ENCODE results near the gene GAB3.

Gene GAB3

DNA sequence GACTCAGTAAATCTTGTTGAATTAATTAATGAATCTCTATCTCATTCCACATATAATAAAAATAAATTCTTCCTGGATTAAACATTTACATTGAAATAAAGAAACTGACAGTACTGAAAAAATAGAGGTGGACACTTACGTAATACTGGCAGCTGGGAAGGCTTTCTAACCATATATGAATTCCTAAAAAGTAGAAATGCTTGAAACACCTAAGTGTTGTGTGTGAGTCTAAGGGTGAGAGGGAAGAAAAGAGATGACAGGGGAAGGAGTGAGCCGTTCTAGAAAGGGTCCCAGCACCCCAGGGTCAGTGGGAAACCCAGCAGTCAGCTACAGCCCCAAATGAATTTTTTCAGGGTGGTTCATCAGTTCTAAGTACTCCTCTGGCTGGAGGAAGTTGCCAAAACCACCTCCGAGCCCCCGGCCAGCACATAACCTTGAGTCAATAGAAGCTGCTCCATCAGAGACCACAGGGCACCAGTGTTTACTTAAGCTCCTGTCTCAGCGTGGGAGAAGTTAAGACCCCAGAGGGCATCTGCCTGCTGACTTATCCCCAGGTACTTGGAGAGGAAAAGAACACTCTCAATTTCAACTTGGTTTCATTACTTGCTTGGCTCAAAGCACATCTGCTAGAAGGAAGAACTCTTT lies 18.3 kb downstream of the GAB3 start:
- DNase-seq (ENCODE audit: low read depth in 1 of 2, low spot score in 1 of 2): peak in 1 of 2 experiments; percentile 66
- Histone ChIP-seq H3K4me3 (replicated peaks; ENCODE audit: insufficient read depth, low read length) (no peak overlapping the region), H3K27me3 (ENCODE audit: insufficient read depth, poor library complexity, severe bottlenecking) (no peaks in the 10 kb centered on the region), H3K27ac (replicated peaks) (peak overlapping the region; percentile 84)
- TF ChIP-seq POLR2AphosphoS5 (IDR thresholded peaks at IDR 0.05; ENCODE audit: low read depth) (no peak), GABPA (IDR thresholded peaks at IDR 0.05; ENCODE audit: low read depth) (no peak)
- TF ChIP-seq, protein P1, sequence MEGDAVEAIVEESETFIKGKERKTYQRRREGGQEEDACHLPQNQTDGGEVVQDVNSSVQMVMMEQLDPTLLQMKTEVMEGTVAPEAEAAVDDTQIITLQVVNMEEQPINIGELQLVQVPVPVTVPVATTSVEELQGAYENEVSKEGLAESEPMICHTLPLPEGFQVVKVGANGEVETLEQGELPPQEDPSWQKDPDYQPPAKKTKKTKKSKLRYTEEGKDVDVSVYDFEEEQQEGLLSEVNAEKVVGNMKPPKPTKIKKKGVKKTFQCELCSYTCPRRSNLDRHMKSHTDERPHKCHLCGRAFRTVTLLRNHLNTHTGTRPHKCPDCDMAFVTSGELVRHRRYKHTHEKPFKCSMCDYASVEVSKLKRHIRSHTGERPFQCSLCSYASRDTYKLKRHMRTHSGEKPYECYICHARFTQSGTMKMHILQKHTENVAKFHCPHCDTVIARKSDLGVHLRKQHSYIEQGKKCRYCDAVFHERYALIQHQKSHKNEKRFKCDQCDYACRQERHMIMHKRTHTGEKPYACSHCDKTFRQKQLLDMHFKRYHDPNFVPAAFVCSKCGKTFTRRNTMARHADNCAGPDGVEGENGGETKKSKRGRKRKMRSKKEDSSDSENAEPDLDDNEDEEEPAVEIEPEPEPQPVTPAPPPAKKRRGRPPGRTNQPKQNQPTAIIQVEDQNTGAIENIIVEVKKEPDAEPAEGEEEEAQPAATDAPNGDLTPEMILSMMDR (IDR thresholded peaks at IDR 0.05; ENCODE audit: insufficient read depth, low read length): no peak

DNA sequence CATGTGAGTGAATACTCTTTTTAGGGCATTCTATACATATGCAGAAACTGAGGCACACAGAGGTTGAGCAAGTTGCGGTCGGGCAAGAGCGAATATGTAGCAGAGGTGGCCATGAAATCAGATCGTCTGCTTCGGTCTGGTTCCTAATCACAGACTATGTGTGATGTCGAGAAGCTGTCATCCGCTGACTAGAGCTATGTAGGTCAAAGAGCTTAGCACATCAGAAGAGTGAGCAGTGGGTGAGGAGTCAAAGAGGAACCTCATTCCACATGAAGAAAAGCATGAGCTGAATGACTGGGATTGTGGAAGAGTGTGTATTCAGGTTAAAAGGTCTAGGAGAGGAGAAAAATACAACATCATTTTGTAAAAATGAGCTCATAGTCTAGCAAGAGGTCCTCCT lies 19.0 kb downstream of the GAB3 start:
- peak in 1 of 2 experiments; percentile 54 for DNase-seq (ENCODE audit: low read depth in 1 of 2, low spot score in 1 of 2)
- no peaks in the 10 kb centered on the region for H3K27me3 ChIP-seq (ENCODE audit: insufficient read depth, poor library complexity, severe bottlenecking)
- peak overlapping the region; percentile 84 for H3K27ac ChIP-seq (replicated peaks)
- no peak for TF ChIP-seq SPI1 (IDR thresholded peaks at IDR 0.05; ENCODE audit: borderline replicate concordance, low read depth)
- no peak for TF ChIP-seq POLR2AphosphoS5 (IDR thresholded peaks at IDR 0.05; ENCODE audit: low read depth)
- TF ChIP-seq, protein P1 (IDR thresholded peaks at IDR 0.05; ENCODE audit: insufficient read depth, low read length): no peak
- TF ChIP-seq, protein P2, sequence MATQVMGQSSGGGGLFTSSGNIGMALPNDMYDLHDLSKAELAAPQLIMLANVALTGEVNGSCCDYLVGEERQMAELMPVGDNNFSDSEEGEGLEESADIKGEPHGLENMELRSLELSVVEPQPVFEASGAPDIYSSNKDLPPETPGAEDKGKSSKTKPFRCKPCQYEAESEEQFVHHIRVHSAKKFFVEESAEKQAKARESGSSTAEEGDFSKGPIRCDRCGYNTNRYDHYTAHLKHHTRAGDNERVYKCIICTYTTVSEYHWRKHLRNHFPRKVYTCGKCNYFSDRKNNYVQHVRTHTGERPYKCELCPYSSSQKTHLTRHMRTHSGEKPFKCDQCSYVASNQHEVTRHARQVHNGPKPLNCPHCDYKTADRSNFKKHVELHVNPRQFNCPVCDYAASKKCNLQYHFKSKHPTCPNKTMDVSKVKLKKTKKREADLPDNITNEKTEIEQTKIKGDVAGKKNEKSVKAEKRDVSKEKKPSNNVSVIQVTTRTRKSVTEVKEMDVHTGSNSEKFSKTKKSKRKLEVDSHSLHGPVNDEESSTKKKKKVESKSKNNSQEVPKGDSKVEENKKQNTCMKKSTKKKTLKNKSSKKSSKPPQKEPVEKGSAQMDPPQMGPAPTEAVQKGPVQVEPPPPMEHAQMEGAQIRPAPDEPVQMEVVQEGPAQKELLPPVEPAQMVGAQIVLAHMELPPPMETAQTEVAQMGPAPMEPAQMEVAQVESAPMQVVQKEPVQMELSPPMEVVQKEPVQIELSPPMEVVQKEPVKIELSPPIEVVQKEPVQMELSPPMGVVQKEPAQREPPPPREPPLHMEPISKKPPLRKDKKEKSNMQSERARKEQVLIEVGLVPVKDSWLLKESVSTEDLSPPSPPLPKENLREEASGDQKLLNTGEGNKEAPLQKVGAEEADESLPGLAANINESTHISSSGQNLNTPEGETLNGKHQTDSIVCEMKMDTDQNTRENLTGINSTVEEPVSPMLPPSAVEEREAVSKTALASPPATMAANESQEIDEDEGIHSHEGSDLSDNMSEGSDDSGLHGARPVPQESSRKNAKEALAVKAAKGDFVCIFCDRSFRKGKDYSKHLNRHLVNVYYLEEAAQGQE (IDR thresholded peaks at IDR 0.05; ENCODE audit: insufficient replicate concordance, low read depth): no peak
- no peak for TF ChIP-seq GABPA (IDR thresholded peaks at IDR 0.05; ENCODE audit: low read depth)
- no peak overlapping the region for H3K4me3 ChIP-seq (replicated peaks; ENCODE audit: insufficient read depth, low read length)

DNA sequence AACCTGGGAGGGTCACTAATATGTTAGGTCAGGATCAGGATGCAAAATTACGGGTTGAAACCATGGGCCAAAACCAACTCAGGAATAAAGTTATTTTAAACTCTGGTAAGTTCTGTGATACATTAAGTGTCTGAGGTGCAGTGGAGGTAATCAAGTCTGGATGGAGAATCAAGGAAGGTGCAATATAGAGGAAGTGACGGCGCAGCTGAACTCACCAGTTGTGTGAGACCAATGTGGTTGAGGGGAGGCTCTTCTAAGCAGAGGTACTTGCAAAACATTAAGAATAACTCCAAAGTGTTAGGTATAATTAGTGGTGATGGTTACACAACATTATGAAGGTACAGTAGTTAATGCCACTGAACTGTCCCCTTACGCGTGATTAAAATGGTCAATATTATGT lies 19.7 kb downstream of the GAB3 start:
- TF ChIP-seq, protein P1 (IDR thresholded peaks at IDR 0.05; ENCODE audit: insufficient read depth, low read length): no peak
- TF ChIP-seq SPI1 (IDR thresholded peaks at IDR 0.05; ENCODE audit: borderline replicate concordance, low read depth): peak; percentile 73; the same call in 1 of the 2 replicates
- Histone ChIP-seq H3K27me3 (ENCODE audit: insufficient read depth, poor library complexity, severe bottlenecking) (no peaks in the 10 kb centered on the region), H3K27ac (replicated peaks) (peak overlapping the region; percentile 84), H3K4me3 (replicated peaks; ENCODE audit: insufficient read depth, low read length) (no peak overlapping the region)
- peak in 1 of 2 experiments; percentile 69 for DNase-seq (ENCODE audit: low read depth in 1 of 2, low spot score in 1 of 2)

DNA sequence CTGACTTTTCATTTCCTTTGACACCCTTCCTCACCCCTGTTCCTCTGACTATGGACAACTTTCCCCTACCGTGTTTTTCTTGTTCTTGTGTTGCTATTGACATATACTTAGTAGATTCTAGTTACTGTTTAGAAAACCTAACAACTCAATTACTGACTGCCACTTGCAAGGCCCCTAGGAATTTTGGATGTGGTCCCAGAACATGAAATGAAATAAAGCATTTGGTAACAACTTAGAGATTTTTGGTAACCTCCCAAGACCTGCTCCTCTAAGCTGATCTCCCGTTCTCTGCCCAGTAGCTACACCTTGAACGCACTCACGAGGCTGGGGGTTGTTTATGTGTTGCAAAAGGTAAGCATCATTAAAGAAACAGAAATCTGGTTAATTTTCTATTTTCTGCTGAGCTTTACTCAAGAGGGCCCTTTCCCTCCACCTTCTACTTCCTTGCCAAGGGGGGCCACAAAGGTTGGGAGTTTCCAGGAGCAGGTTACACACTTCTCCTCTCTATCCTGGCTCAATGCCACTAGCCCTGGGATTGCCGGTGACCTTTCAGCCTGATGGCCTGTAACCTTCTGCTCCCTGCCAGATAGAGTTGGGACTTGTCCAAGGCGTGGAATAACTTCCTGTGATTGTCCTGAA lies 20.5 kb downstream of the GAB3 start:
- no peak for TF ChIP-seq GABPA (IDR thresholded peaks at IDR 0.05; ENCODE audit: low read depth)
- no peak for TF ChIP-seq SPI1 (IDR thresholded peaks at IDR 0.05; ENCODE audit: borderline replicate concordance, low read depth)
- TF ChIP-seq, protein P1 (IDR thresholded peaks at IDR 0.05; ENCODE audit: insufficient read depth, low read length): no peak
- TF ChIP-seq, protein P2 (IDR thresholded peaks at IDR 0.05; ENCODE audit: insufficient replicate concordance, low read depth): no peak
- TF ChIP-seq POLR2AphosphoS5 (IDR thresholded peaks at IDR 0.05; ENCODE audit: low read depth): no peak
- DNase-seq (ENCODE audit: low read depth in 1 of 2, low spot score in 1 of 2): no peak
- peak overlapping the region; percentile 27 for H3K27ac ChIP-seq (replicated peaks)

More for the DNA sequence above, 20.5 kb downstream of the GAB3 start:
- Histone ChIP-seq H3K4me3 (replicated peaks; ENCODE audit: insufficient read depth, low read length) (no peak overlapping the region), H3K27me3 (ENCODE audit: insufficient read depth, poor library complexity, severe bottlenecking) (no peaks in the 10 kb centered on the region)
